Heart left ventricle (tissue), 13 donors: ENCODE results near the gene EEF1B2.

Source experiments
- CTCF ChIP-seq, 12 donors: fragments of 200-600 bp; sonication (generic) in 4 of 12; IDR thresholded peaks; one replicate each; pipeline versions ENCODE4 v1.5.0 to v1.8.0; 2018 to 2022; ENCODE audit warnings: antibody characterized with exemption in 12 of 12, mild to moderate bottlenecking in 5 of 12
- POLR2A ChIP-seq, 2 donors: fragments of 450-650 bp; IDR thresholded peaks; one replicate each; pipeline ENCODE4 v1.6.1; 2017; ENCODE audit warnings: antibody characterized with exemption in 2 of 2, mild to moderate bottlenecking in 2 of 2, moderate library complexity in 2 of 2
- donor health status: ischemic (EF 13 %, LVEDD 7.1; RV severe dilation, severe dysfunction).
- donor health status: DM: no; HTN: yes; CAD: no.
- donor health status: DM: no; HTN: no; CAD: no.
- donor health status: ischemic (EF 25% LVEDD 6.9; RV normal size, moderate dysfunction).
- donor health status: ischemic (EF 25% LVEDD 5.7; RV mildly dilated, moderate dysfunction).
- donor health status: ischemic (EF 35%, LVEDD 5.7; RV mildly dilated, moderate dysfunction).
- donor health status: nonischemic (EF 11% LVEDD 7.7; RV severe dilation, severe dysfunction).
- donor health status: DM: yes; HTN: yes; CAD: no.
- donor health status: PGD.
- donor health status: ischemic (EF 29% LVEDD 5.4; RV normal size, mild dysfunction).
- donor health status: nonischemic (EF 23%, LVEDD 6.1; RV moderate dilation, normal function).

- TF ChIP-seq POLR2A (IDR thresholded peaks at IDR 0.05) (no peak), CTCF (IDR thresholded peaks at IDR 0.05) (no peak)
Observed at GRCh38 chr2:206189691-206190090, 30.0 kb downstream of the EEF1B2 start.
